HUES6 (cell line): ENCODE results near the gene KDM1B.
"Not testable (repeated sequence)": the region's sequence is repeated elsewhere in the genome, so short reads cannot be mapped to it uniquely, and the experiment has no call there.

Experiments used
- H3K27ac ChIP-seq: 2 replicates; pipeline ENCODE4 v1.7.0; 2013; ENCODE audit warnings: low read depth, mild to moderate bottlenecking, low read length, inconsistent platforms
- H3K27me3 ChIP-seq: 2 replicates; pipeline ENCODE4 v1.6.1; 2013; ENCODE audit warnings: low read length; ENCODE audit not compliant: control insufficient read depth, insufficient read depth
- H3K36me3 ChIP-seq: 2 replicates; pipeline ENCODE4 v1.6.1; 2013; ENCODE audit warnings: low read length; ENCODE audit not compliant: control insufficient read depth, insufficient read depth
- H3K4me1 ChIP-seq: 2 replicates; pipeline ENCODE4 v1.6.1; 2013; ENCODE audit warnings: low read length; ENCODE audit not compliant: control insufficient read depth, insufficient read depth
- H3K4me3 ChIP-seq: 2 replicates; pipeline ENCODE4 v1.5.1; 2013; ENCODE audit warnings: low read depth, low read length
- H3K9ac ChIP-seq: one replicate; pipeline ENCODE4 v1.6.1; 2013; ENCODE audit warnings: mild to moderate bottlenecking, low read length
- H3K9me3 ChIP-seq: 2 replicates; pipeline ENCODE4 v1.6.1; 2013; ENCODE audit warnings: low read depth, low read length; ENCODE audit not compliant: control insufficient read depth, insufficient read depth

The KDM1B gene

GRCh38 chr6:18214003-18214402 is 58.8 kb downstream of the KDM1B start:
- Histone ChIP-seq H3K4me1 (no peaks in the 10 kb centered on the region), H3K9ac (no peak overlapping the region), H3K9me3 (no peaks in the 10 kb centered on the region), H3K36me3 (peaks cover 19% of the 10 kb centered on the region), H3K27me3 (no peaks in the 10 kb centered on the region), H3K27ac (no peak overlapping the region), H3K4me3 (no peak overlapping the region)

- no peaks in the 10 kb centered on the region for H3K4me1 ChIP-seq
- H3K27ac ChIP-seq: no peak overlapping the region
Measured at GRCh38 chr6:18215436-18215835, 60.2 kb downstream of the KDM1B start.

GRCh38 chr6:18216411-18216810 is 61.2 kb downstream of the KDM1B start:
- no peak overlapping the region for H3K27ac ChIP-seq
- no peaks in the 10 kb centered on the region for H3K9me3 ChIP-seq
- no peak overlapping the region for H3K9ac ChIP-seq
- H3K36me3 ChIP-seq: peaks cover 19% of the 10 kb centered on the region
- no peaks in the 10 kb centered on the region for H3K27me3 ChIP-seq
- no peak overlapping the region for H3K4me3 ChIP-seq
- no peaks in the 10 kb centered on the region for H3K4me1 ChIP-seq

More at GRCh38 chr6:18215436-18215835, 60.2 kb downstream of the KDM1B start:
- no peaks in the 10 kb centered on the region for H3K27me3 ChIP-seq
- peaks cover 19% of the 10 kb centered on the region for H3K36me3 ChIP-seq
- no peak overlapping the region for H3K9ac ChIP-seq
- no peaks in the 10 kb centered on the region for H3K9me3 ChIP-seq
- no peak overlapping the region for H3K4me3 ChIP-seq

- Histone ChIP-seq H3K4me3 (no peak overlapping the region), H3K27ac (no peak overlapping the region), H3K27me3 (no peaks in the 10 kb centered on the region), H3K36me3 (peaks cover 26% of the 10 kb centered on the region), H3K9ac (no peak overlapping the region), H3K4me1 (no peaks in the 10 kb centered on the region), H3K9me3 (no peaks in the 10 kb centered on the region)
Measured at GRCh38 chr6:18218233-18218632, 63.0 kb downstream of the KDM1B start.

GRCh38 chr6:18219591-18219990 is 64.4 kb downstream of the KDM1B start:
- H3K4me1 ChIP-seq: no peaks in the 10 kb centered on the region
- no peaks in the 10 kb centered on the region for H3K27me3 ChIP-seq
- no peak overlapping the region for H3K9ac ChIP-seq
- no peak overlapping the region for H3K27ac ChIP-seq
- no peak overlapping the region for H3K4me3 ChIP-seq
- H3K36me3 ChIP-seq: peaks cover 35% of the 10 kb centered on the region
- no peaks in the 10 kb centered on the region for H3K9me3 ChIP-seq

- H3K4me1 ChIP-seq: peaks cover under 1% of the 10 kb centered on the region; the same call in 1 of the 2 replicates
- no peak overlapping the region for H3K4me3 ChIP-seq
- H3K36me3 ChIP-seq: peaks cover 44% of the 10 kb centered on the region
- no peak overlapping the region for H3K9ac ChIP-seq
- no peaks in the 10 kb centered on the region for H3K27me3 ChIP-seq
- no peaks in the 10 kb centered on the region for H3K9me3 ChIP-seq
- no peak overlapping the region for H3K27ac ChIP-seq
Measured at GRCh38 chr6:18221288-18221615, 66.0 kb downstream of the KDM1B start.

- H3K27me3 ChIP-seq, H3K4me1 ChIP-seq, H3K27ac ChIP-seq, H3K4me3 ChIP-seq: not testable (repeated sequence)
- H3K36me3 ChIP-seq: peaks cover 68% of the 10 kb centered on the region
- peak overlapping the region; percentile 5 for H3K9ac ChIP-seq
- peaks cover 14% of the 10 kb centered on the region for H3K9me3 ChIP-seq
Measured at GRCh38 chr6:18226451-18227105, 71.4 kb downstream of the KDM1B start.

- not testable (repeated sequence) for H3K9ac ChIP-seq, H3K27me3 ChIP-seq, H3K4me3 ChIP-seq, H3K27ac ChIP-seq, H3K4me1 ChIP-seq
- Histone ChIP-seq H3K9me3 (peaks cover 17% of the 10 kb centered on the region), H3K36me3 (peaks cover 67% of the 10 kb centered on the region)
Measured at GRCh38 chr6:18227166-18227565, 71.9 kb downstream of the KDM1B start.

- not testable (repeated sequence) for H3K9ac ChIP-seq, H3K4me3 ChIP-seq, H3K4me1 ChIP-seq, H3K27me3 ChIP-seq, H3K27ac ChIP-seq
- Histone ChIP-seq H3K9me3 (peaks cover 17% of the 10 kb centered on the region), H3K36me3 (peaks cover 70% of the 10 kb centered on the region)
Measured at GRCh38 chr6:18228590-18228989, 73.4 kb downstream of the KDM1B start.

GRCh38 chr6:18231856-18232255 is 76.6 kb downstream of the KDM1B start:
- Histone ChIP-seq H3K36me3 (peaks cover 65% of the 10 kb centered on the region), H3K9me3 (peaks cover 26% of the 10 kb centered on the region)
- H3K27ac ChIP-seq, H3K9ac ChIP-seq, H3K4me1 ChIP-seq, H3K4me3 ChIP-seq, H3K27me3 ChIP-seq: not testable (repeated sequence)

GRCh38 chr6:18233770-18234169 is 78.5 kb downstream of the KDM1B start:
- not testable (repeated sequence) for H3K4me1 ChIP-seq, H3K4me3 ChIP-seq, H3K9ac ChIP-seq, H3K27me3 ChIP-seq, H3K27ac ChIP-seq
- peaks cover 15% of the 10 kb centered on the region for H3K9me3 ChIP-seq
- H3K36me3 ChIP-seq: peaks cover 67% of the 10 kb centered on the region

GRCh38 chr6:18234564-18234963 is 79.3 kb downstream of the KDM1B start:
- no peak overlapping the region for H3K9ac ChIP-seq
- no peak overlapping the region for H3K27ac ChIP-seq
- H3K36me3 ChIP-seq: peaks cover 68% of the 10 kb centered on the region

More at GRCh38 chr6:18234564-18234963, 79.3 kb downstream of the KDM1B start:
- no peak overlapping the region for H3K4me3 ChIP-seq
- peaks cover 12% of the 10 kb centered on the region; the same call in 1 of the 2 replicates for H3K9me3 ChIP-seq
- H3K27me3 ChIP-seq: no peaks in the 10 kb centered on the region
- no peaks in the 10 kb centered on the region for H3K4me1 ChIP-seq
